SK-N-SH treated with all-trans-retinoic acid at 6 μM for 48 hours (cell line): ENCODE results near the gene ARHGAP18.

ENCODE experiments used
- CSDC2 ChIP-seq: fragments of 250-450 bp; sonication (Bioruptor Pico); IDR thresholded peaks from 2 replicates; pipeline ENCODE4 v1.5.0; 2020; ENCODE audit warnings: mild to moderate bottlenecking, moderate library complexity
- PATZ1 ChIP-seq: fragments of 250-450 bp; sonication (Bioruptor Pico); IDR thresholded peaks from 2 replicates; pipeline ENCODE4 v1.8.0; 2020; ENCODE audit warnings: mild to moderate bottlenecking, moderate library complexity, borderline replicate concordance
- RARB ChIP-seq: fragments of 250-450 bp; sonication (Bioruptor Pico); IDR thresholded peaks from 2 replicates; pipeline ENCODE4 v1.8.0; 2021; ENCODE audit warnings: mild to moderate bottlenecking, moderate library complexity

GRCh38 chr6:129747588-129748112 lies 37.7 kb upstream of the ARHGAP18 start:
- TF ChIP-seq PATZ1 (CRISPR knock-in tag): no peak
- TF ChIP-seq RARB (CRISPR knock-in tag): no peak
- TF ChIP-seq CSDC2: no peak
